ENCODE data around the gene SMAD7.

Gene SMAD7

DNA sequence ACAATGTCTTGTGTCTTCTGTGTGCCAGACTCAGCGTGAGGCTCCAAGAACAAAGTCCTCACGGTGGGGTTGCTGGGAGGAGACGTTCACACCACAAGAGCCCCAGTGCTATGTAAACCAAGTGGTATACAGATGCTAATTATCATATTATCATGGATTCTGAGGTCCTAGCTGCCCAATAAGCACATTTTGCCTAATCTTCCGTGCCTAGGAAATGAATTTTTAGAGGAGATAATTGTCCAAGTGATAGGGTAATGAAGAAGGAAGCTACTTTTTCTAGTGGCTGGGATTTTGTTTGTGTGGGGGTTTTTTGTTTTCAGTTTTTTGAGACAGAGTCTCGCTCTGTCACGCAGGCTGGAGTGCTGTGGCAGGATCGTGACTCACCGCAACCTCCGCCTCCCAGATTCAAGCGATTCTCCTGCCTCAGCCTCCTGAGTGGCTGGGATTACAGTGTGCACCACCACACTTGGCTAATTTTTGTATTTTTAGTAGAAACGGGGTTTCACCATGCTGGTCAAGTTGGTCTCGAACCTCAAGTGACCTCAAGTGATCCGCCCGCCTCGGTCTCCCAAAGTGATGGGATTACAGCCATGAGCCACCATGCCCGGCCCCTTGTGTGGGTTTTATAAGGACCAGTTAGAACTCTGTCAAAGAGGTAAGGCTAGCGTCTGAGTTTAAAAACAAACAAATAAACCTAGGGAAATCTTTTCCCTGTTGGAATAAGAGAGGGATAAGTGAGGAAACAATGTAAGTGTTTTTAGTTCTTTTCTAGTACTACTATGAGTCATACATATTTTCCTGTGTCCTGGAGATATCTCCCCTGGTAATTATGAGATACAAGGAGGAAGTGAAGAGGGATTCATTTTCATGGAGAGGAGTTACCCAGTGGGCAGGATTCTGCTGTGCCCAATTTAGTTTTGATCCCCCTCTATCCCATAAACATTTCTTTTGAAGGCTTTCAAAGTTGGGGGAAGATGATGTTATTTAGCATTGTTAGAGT is 9.5 kb upstream of the SMAD7 start:
- H3K9me3 ChIP-seq (ENCODE audit: control insufficient read depth in 5 of 5, low read length in 5 of 5), result no peaks in the 10 kb centered on the region
- H3K4me3 ChIP-seq (ENCODE audit: low read depth in 1 of 5, low read length in 5 of 5), result no peak overlapping the region
- H3K27ac ChIP-seq (ENCODE audit: low read depth, low read length), result no peak overlapping the region
- no peaks in the 10 kb centered on the region for H3K36me3 ChIP-seq (ENCODE audit: control insufficient read depth in 5 of 5, insufficient read depth in 5 of 5, low read length in 5 of 5)
- H3K27me3 ChIP-seq (ENCODE audit: control insufficient read depth in 5 of 5, insufficient read depth in 4 of 5, low read length in 5 of 5), result no peaks in the 10 kb centered on the region
- peaks cover 7 to 40% (median 35%) of the 10 kb centered on the region in 5 donors for H3K4me1 ChIP-seq (ENCODE audit: control insufficient read depth in 5 of 5, insufficient read depth in 5 of 5, low read length in 5 of 5)
- no peak overlapping the region for H3K9ac ChIP-seq (ENCODE audit: low read length in 5 of 5)

DNA sequence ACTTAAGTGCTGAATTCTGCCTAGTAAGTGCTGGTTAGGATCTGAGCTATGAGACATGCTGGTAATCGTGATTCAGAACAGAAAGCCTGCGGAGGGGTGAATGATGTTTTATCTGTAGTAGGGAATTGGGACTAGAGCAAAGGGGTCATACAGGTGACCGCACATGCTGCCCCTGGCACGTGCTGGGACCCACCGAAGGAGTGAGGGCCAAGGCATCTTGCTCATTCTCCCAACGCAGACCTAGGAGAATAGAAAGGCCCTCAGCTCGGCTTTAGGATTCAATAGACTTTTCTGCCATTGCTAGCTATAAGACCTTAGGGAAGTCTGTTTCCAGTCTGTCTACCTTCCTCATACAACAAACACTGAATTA is 8.8 kb upstream of the SMAD7 start:
- H3K27me3 ChIP-seq (ENCODE audit: control insufficient read depth in 5 of 5, insufficient read depth in 4 of 5, low read length in 5 of 5), result no peaks in the 10 kb centered on the region
- H3K27ac ChIP-seq (ENCODE audit: low read depth, low read length), result no peak overlapping the region
- no peaks in the 10 kb centered on the region for H3K36me3 ChIP-seq (ENCODE audit: control insufficient read depth in 5 of 5, insufficient read depth in 5 of 5, low read length in 5 of 5)
- H3K9ac ChIP-seq (ENCODE audit: low read length in 5 of 5), result no peak overlapping the region
- H3K9me3 ChIP-seq (ENCODE audit: control insufficient read depth in 5 of 5, low read length in 5 of 5), result no peaks in the 10 kb centered on the region
- peaks cover 7 to 47% (median 42%) of the 10 kb centered on the region in 5 donors for H3K4me1 ChIP-seq (ENCODE audit: control insufficient read depth in 5 of 5, insufficient read depth in 5 of 5, low read length in 5 of 5)
- H3K4me3 ChIP-seq (ENCODE audit: low read depth in 1 of 5, low read length in 5 of 5), result no peak overlapping the region

DNA sequence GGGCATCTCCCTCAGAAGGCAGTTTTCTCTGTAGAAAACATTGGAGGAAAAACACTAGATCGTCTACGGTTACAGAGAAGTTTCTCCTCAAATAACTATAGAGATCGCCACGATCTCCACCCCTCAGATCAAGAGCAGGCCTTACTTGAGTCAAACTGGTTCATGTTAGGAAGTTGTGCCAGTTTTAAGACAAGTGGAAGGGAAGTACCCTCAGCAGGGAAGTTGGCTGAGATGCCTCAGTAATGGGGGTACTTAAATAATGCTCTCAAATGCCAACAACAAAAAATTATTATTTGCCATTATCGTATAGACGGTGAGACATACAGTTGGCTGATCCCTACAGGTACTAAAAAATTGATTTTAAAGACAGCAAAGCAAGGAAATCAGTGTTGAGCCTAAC is 8.2 kb upstream of the SMAD7 start:
- no peak overlapping the region for H3K9ac ChIP-seq (ENCODE audit: low read length in 5 of 5)
- H3K4me3 ChIP-seq (ENCODE audit: low read depth in 1 of 5, low read length in 5 of 5), result no peak overlapping the region
- no peaks in the 10 kb centered on the region for H3K36me3 ChIP-seq (ENCODE audit: control insufficient read depth in 5 of 5, insufficient read depth in 5 of 5, low read length in 5 of 5)
- no peaks in the 10 kb centered on the region for H3K27me3 ChIP-seq (ENCODE audit: control insufficient read depth in 5 of 5, insufficient read depth in 4 of 5, low read length in 5 of 5)
- no peaks in the 10 kb centered on the region for H3K9me3 ChIP-seq (ENCODE audit: control insufficient read depth in 5 of 5, low read length in 5 of 5)
- H3K27ac ChIP-seq (ENCODE audit: low read depth, low read length), result no peak overlapping the region
- H3K4me1 ChIP-seq (ENCODE audit: control insufficient read depth in 5 of 5, insufficient read depth in 5 of 5, low read length in 5 of 5), result peaks cover 9 to 49% (median 44%) of the 10 kb centered on the region in 5 donors

DNA sequence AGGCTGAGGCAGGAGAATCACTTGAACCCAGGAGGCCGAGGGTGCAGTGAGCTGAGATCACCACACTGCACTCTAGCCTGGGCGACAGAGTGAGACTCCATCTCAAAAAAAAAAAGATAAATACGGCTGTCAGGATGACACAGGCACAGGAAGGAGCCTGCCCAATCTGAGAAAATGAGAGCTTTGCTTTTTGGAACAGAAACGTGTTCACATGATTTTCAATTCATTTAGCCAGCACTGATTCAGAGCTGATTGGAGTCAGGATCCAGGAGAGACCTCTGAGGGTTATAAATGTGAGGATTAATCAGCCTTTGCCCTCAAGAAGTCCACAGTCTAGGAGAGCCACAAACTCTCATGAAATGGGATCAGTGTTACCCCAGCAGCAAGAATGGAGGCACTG is 6.9 kb upstream of the SMAD7 start:
- Histone ChIP-seq H3K27me3 (ENCODE audit: control insufficient read depth in 5 of 5, insufficient read depth in 4 of 5, low read length in 5 of 5) (no peaks in the 10 kb centered on the region), H3K36me3 (ENCODE audit: control insufficient read depth in 5 of 5, insufficient read depth in 5 of 5, low read length in 5 of 5) (no peaks in the 10 kb centered on the region), H3K4me3 (ENCODE audit: low read depth in 1 of 5, low read length in 5 of 5) (no peak overlapping the region), H3K27ac (ENCODE audit: low read depth, low read length) (peak overlapping the region; percentile 91), H3K4me1 (ENCODE audit: control insufficient read depth in 5 of 5, insufficient read depth in 5 of 5, low read length in 5 of 5) (peaks cover 12 to 47% (median 44%) of the 10 kb centered on the region in 5 donors), H3K9ac (ENCODE audit: low read length in 5 of 5) (no peak overlapping the region), H3K9me3 (ENCODE audit: control insufficient read depth in 5 of 5, low read length in 5 of 5) (no peaks in the 10 kb centered on the region)

DNA sequence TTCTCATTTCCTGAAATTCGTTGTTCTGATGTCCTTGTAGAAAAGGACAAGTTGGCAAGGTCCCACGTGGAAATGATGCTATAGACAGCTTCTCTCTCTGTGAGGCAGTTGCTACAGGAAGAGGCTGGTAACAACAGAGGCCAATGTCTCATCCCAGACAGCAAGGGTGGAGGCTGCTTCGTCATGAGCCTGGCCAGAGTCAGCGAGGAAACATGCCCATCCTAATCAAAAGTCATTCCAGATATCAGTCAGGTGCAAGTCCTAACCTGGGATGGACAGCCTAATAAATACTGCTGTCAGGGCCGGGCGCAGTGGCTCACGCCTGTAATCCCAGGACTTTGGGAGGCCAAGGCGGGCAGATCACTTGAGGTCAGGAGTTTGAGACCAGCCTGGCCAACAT is 6.4 kb upstream of the SMAD7 start:
- Histone ChIP-seq H3K27ac (ENCODE audit: low read depth, low read length) (peak overlapping the region; percentile 91), H3K4me1 (ENCODE audit: control insufficient read depth in 5 of 5, insufficient read depth in 5 of 5, low read length in 5 of 5) (peaks cover 12 to 49% (median 42%) of the 10 kb centered on the region in 5 donors)

DNA sequence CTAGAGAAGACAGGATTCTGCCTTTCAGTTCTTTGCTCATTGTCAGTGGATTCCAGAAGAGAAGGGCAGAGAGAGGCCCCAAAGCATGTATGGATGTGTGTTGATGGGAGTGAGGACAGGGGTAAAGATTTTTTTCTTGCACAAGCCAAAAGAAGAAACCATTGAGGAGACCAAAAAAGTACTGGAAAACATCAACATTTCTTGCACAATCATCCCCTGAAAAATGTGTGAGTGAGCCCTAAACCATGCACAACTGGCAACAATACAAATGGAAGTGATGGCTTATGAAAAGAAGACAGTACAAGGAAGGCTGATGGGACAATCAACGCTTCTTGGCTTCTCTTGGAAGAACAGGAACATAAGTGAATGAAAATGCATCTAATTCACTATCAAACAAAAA is 5.6 kb upstream of the SMAD7 start:
- Histone ChIP-seq H3K27ac (ENCODE audit: low read depth, low read length) (peak overlapping the region; percentile 91), H3K27me3 (ENCODE audit: control insufficient read depth in 5 of 5, insufficient read depth in 4 of 5, low read length in 5 of 5) (no peaks in the 10 kb centered on the region), H3K36me3 (ENCODE audit: control insufficient read depth in 5 of 5, insufficient read depth in 5 of 5, low read length in 5 of 5) (no peaks in the 10 kb centered on the region), H3K4me3 (ENCODE audit: low read depth in 1 of 5, low read length in 5 of 5) (no peak overlapping the region), H3K4me1 (ENCODE audit: control insufficient read depth in 5 of 5, insufficient read depth in 5 of 5, low read length in 5 of 5) (peaks cover 12 to 49% (median 42%) of the 10 kb centered on the region in 5 donors), H3K9ac (ENCODE audit: low read length in 5 of 5) (peak overlapping the region in 2 of 5 donors; percentile 59 to 65), H3K9me3 (ENCODE audit: control insufficient read depth in 5 of 5, low read length in 5 of 5) (no peaks in the 10 kb centered on the region)

More for the DNA sequence above, 6.4 kb upstream of the SMAD7 start:
- H3K36me3 ChIP-seq (ENCODE audit: control insufficient read depth in 5 of 5, insufficient read depth in 5 of 5, low read length in 5 of 5), result no peaks in the 10 kb centered on the region
- no peaks in the 10 kb centered on the region for H3K27me3 ChIP-seq (ENCODE audit: control insufficient read depth in 5 of 5, insufficient read depth in 4 of 5, low read length in 5 of 5)
- no peaks in the 10 kb centered on the region for H3K9me3 ChIP-seq (ENCODE audit: control insufficient read depth in 5 of 5, low read length in 5 of 5)
- no peak overlapping the region for H3K4me3 ChIP-seq (ENCODE audit: low read depth in 1 of 5, low read length in 5 of 5)
- H3K9ac ChIP-seq (ENCODE audit: low read length in 5 of 5), result no peak overlapping the region

DNA sequence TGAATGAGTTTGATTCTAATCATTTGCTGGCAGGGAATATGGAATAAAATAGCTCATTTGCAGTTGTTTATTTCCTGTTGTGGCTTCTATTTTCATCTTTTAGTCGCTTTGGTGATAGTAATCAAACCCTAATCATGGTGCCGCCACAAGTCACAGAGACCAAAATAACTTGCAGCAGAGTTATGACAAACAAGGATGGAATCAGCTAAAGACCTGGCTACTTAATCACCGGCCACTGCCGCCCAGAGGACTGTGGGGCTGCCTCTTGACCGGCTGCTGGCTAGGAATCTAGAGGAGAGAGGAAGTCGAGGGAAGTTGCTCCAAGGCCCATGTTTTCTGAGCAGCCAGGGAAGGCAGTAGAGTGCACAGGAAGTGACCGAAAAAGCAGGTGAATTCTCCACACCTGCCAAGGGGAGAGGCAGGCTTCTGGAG is 5.1 kb upstream of the SMAD7 start:
- H3K9me3 ChIP-seq (ENCODE audit: control insufficient read depth in 5 of 5, low read length in 5 of 5), result no peaks in the 10 kb centered on the region
- H3K36me3 ChIP-seq (ENCODE audit: control insufficient read depth in 5 of 5, insufficient read depth in 5 of 5, low read length in 5 of 5), result no peaks in the 10 kb centered on the region
- H3K27ac ChIP-seq (ENCODE audit: low read depth, low read length), result peak overlapping the region; percentile 91
- peak overlapping the region in 3 of 5 donors; percentile 51 to 70 (median 59) for H3K9ac ChIP-seq (ENCODE audit: low read length in 5 of 5)
- H3K4me1 ChIP-seq (ENCODE audit: control insufficient read depth in 5 of 5, insufficient read depth in 5 of 5, low read length in 5 of 5), result peaks cover 12 to 49% (median 42%) of the 10 kb centered on the region in 5 donors
- peak overlapping the region in 2 of 5 donors; percentile 3 to 17 for H3K4me3 ChIP-seq (ENCODE audit: low read depth in 1 of 5, low read length in 5 of 5)
- no peaks in the 10 kb centered on the region for H3K27me3 ChIP-seq (ENCODE audit: control insufficient read depth in 5 of 5, insufficient read depth in 4 of 5, low read length in 5 of 5)

DNA sequence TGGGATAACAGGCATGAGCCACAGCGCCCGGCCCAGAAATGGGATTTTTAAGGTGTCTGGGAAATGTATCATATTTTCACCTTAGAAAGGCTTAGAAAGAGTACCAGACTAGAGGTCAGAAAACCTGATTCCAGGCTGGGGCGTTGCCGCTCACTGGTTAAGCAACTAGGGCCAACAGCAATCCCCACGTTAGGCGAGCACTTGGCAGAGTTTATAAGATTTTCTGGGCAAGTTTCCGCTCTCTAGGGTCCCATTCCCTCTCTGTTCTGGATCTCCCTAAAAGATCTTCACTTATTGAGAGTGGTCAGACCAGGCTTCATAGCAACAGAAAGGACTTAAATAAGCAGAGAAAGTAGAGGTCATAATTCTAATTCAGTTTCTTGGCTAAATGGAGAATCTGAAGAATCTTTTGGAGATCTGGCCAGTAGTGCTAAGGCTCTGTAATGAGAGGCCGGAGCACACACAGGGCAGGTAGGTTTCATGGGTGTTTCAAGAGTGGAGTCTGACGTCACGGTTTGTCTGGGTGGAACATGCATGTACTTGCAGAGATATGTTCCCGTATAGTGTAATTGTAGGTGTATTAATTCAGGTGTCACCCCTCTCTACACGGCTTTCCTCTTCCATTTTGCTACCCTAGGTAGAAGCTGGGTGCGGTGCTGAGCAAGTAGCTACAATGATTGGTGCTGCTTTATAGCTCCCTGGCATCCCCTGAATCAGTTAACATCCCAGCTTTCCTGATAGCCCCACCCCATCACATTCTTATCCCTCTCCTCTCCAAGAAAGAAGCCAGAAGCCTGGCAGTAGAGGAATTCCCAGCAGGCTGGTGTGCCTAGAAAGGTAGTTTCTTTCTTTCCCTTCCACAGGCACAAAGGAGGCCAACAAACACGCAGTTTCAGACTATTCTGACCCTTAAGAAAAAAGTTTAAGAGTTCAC is 4.4 kb upstream of the SMAD7 start:
- Histone ChIP-seq H3K27ac (ENCODE audit: low read depth, low read length) (peak overlapping the region; percentile 91), H3K9me3 (ENCODE audit: control insufficient read depth in 5 of 5, low read length in 5 of 5) (no peaks in the 10 kb centered on the region), H3K36me3 (ENCODE audit: control insufficient read depth in 5 of 5, insufficient read depth in 5 of 5, low read length in 5 of 5) (no peaks in the 10 kb centered on the region), H3K4me3 (ENCODE audit: low read depth in 1 of 5, low read length in 5 of 5) (peak overlapping the region in 3 of 5 donors; percentile 3 to 42 (median 17)), H3K4me1 (ENCODE audit: control insufficient read depth in 5 of 5, insufficient read depth in 5 of 5, low read length in 5 of 5) (peaks cover 12 to 49% (median 42%) of the 10 kb centered on the region in 5 donors), H3K27me3 (ENCODE audit: control insufficient read depth in 5 of 5, insufficient read depth in 4 of 5, low read length in 5 of 5) (no peaks in the 10 kb centered on the region), H3K9ac (ENCODE audit: low read length in 5 of 5) (peak overlapping the region in 3 of 5 donors; percentile 41 to 70 (median 56))

DNA sequence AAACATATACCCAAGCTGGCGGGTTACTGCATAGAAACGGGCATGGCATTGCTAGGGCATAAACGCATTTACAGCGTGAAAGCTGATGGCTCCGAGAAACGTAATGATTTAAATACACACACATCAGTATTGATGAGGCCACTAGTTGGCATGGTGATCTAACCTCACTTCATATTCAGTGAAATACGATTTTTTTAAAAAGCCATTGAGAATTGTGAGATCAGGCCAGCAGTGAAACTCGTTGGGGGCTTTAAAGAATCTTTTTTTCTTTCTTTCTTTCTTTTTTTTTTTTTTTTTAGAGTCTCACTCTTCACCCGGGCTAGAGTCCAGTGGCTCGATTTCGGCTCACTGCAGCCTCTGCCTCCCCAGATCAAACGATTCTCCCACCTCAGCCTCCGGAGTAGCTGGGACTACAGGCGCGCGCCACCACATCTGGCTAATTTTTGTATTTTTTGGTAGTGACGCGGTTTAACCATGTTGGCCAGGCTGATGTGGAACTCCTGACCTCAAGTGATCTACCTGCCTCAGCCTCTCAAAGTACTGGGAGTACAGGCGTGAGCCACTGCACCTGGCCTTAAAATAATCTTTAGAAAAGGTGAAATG is 2.4 kb upstream of the SMAD7 start:
- Histone ChIP-seq H3K9me3 (ENCODE audit: control insufficient read depth in 5 of 5, low read length in 5 of 5) (no peaks in the 10 kb centered on the region), H3K4me1 (ENCODE audit: control insufficient read depth in 5 of 5, insufficient read depth in 5 of 5, low read length in 5 of 5) (peaks cover 12 to 65% (median 53%) of the 10 kb centered on the region in 5 donors), H3K9ac (ENCODE audit: low read length in 5 of 5) (peak overlapping the region; percentile 63 to 94 (median 76)), H3K4me3 (ENCODE audit: low read depth in 1 of 5, low read length in 5 of 5) (peak overlapping the region; percentile 62 to 71 (median 67)), H3K36me3 (ENCODE audit: control insufficient read depth in 5 of 5, insufficient read depth in 5 of 5, low read length in 5 of 5) (no peaks in the 10 kb centered on the region), H3K27me3 (ENCODE audit: control insufficient read depth in 5 of 5, insufficient read depth in 4 of 5, low read length in 5 of 5) (no peaks in the 10 kb centered on the region), H3K27ac (ENCODE audit: low read depth, low read length) (peak overlapping the region; percentile 99)

Measured in subcutaneous abdominal adipose tissue (tissue), 5 donors.